Loucy (cell line): ENCODE data around the gene GPC5.

Experiments
- EZH2phosphoT487 ChIP-seq: fragments of 200-600 bp; IDR thresholded peaks from 2 replicates; pipeline ENCODE4 v1.6.1; 2018; ENCODE audit warnings: antibody characterized with exemption, mild to moderate bottlenecking, moderate library complexity, borderline replicate concordance
- TF ChIP-seq, protein P1 (sequence below): fragments of 200-600 bp; sonication (generic); conservative IDR thresholded peaks from 2 replicates; pipeline ENCODE4 v1.5.1; 2014; ENCODE audit warnings: mild to moderate bottlenecking, antibody characterized with exemption, low read length

DNA sequence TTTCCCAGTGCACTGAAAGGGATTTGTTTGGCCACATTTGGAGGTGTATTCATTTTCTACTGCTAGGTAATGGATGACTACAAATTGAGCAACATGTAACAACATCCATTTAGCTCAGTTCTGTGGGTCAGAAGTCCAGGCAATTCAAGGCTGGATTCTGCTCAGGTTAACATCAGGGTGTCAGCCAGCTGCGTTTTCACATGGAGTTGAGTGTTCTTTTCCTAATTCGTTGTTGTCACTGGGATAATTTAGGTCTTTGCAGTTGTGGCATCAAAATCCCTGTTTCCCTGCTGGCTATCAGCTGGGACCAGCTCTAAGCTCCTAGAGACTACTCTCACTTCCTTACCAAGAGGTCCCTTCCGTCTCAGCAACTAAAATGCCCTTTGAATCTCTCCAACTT lies 25.5 kb upstream of the GPC5 start:
- TF ChIP-seq, protein P1, sequence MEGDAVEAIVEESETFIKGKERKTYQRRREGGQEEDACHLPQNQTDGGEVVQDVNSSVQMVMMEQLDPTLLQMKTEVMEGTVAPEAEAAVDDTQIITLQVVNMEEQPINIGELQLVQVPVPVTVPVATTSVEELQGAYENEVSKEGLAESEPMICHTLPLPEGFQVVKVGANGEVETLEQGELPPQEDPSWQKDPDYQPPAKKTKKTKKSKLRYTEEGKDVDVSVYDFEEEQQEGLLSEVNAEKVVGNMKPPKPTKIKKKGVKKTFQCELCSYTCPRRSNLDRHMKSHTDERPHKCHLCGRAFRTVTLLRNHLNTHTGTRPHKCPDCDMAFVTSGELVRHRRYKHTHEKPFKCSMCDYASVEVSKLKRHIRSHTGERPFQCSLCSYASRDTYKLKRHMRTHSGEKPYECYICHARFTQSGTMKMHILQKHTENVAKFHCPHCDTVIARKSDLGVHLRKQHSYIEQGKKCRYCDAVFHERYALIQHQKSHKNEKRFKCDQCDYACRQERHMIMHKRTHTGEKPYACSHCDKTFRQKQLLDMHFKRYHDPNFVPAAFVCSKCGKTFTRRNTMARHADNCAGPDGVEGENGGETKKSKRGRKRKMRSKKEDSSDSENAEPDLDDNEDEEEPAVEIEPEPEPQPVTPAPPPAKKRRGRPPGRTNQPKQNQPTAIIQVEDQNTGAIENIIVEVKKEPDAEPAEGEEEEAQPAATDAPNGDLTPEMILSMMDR, result no peak
- no peak for TF ChIP-seq EZH2phosphoT487
